Measurements from ENCODE around the gene CTNNA3.

CTNNA3 gene

GRCh38 chr10:66999762-67000545 lies 696.0 kb downstream of the CTNNA3 start:
- no peak for DNase-seq

- no peak for DNase-seq
Measured at GRCh38 chr10:66996996-66997395, 699.0 kb downstream of the CTNNA3 start.

GRCh38 chr10:66990143-66990830 lies 705.7 kb downstream of the CTNNA3 start:
- no peak for DNase-seq

- peak; percentile 63 for DNase-seq
Measured at GRCh38 chr10:66983475-66983818, 712.5 kb downstream of the CTNNA3 start.

GRCh38 chr10:66982792-66983474 lies 713.1 kb downstream of the CTNNA3 start:
- DNase-seq: peak; percentile 73

GRCh38 chr10:66982053-66982420 lies 714.0 kb downstream of the CTNNA3 start:
- no peak for DNase-seq

- DNase-seq: no peak
Measured at GRCh38 chr10:66981361-66982052, 714.5 kb downstream of the CTNNA3 start.

- DNase-seq: no peak
Measured at GRCh38 chr10:66980246-66980815, 715.7 kb downstream of the CTNNA3 start.

GRCh38 chr10:66964946-66965345 lies 731.0 kb downstream of the CTNNA3 start:
- no peak for DNase-seq

- no peak for DNase-seq
Measured at GRCh38 chr10:66958466-66958865, 737.5 kb downstream of the CTNNA3 start.

- no peak for DNase-seq
Measured at GRCh38 chr10:66951896-66952295, 744.1 kb downstream of the CTNNA3 start.

GRCh38 chr10:66943590-66943989 lies 752.4 kb downstream of the CTNNA3 start:
- no peak for DNase-seq

GRCh38 chr10:66942407-66942806 lies 753.6 kb downstream of the CTNNA3 start:
- DNase-seq: no peak

- peak; percentile 57 for DNase-seq
Measured at GRCh38 chr10:66941491-66941890, 754.5 kb downstream of the CTNNA3 start.

GRCh38 chr10:66940965-66941364 lies 755.0 kb downstream of the CTNNA3 start:
- peak; percentile 27 for DNase-seq

GRCh38 chr10:66934711-66935110 lies 761.3 kb downstream of the CTNNA3 start:
- no peak for DNase-seq

GRCh38 chr10:66931949-66932343 lies 764.0 kb downstream of the CTNNA3 start:
- peak; percentile 40 for DNase-seq

- peak; percentile 57 for DNase-seq
Measured at GRCh38 chr10:66931340-66931948, 764.6 kb downstream of the CTNNA3 start.

- peak; percentile 17 for DNase-seq
Measured at GRCh38 chr10:66929375-66929774, 766.6 kb downstream of the CTNNA3 start.

GRCh38 chr10:66928776-66929175 lies 767.2 kb downstream of the CTNNA3 start:
- peak; percentile 24 for DNase-seq

- DNase-seq: peak; percentile 68
Measured at GRCh38 chr10:66927971-66928770, 767.8 kb downstream of the CTNNA3 start.
